ENCODE data around the gene AKR1A1.
A peak's percentile ranks its signal among the peaks of the same experiment; 100 is the strongest.
"Not testable (repeated sequence)": the region's sequence is repeated elsewhere in the genome, so short reads cannot be mapped to it uniquely, and the experiment has no call there.

The AKR1A1 gene

DNA sequence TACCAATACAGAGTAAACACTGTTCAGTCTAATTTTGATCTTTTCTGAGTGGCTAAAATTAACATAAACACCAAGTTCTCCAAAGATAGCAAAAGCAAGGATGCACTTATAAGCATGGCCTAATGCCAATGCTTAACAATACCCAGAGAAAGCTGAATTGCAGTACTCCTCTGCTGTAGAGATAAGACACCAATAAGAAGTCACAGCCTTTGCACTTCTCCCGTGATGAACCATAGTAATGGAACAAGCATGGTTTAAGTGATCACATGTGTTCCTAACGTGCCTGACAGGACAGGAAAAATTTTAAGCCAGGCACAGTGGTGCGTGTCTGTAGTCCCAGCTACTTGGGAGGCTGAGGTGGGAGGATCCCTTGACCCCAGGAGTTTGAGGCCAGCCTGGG lies 34.6 kb upstream of the AKR1A1 start:
- H2AFZ ChIP-seq (ENCODE audit: low read length): no peak overlapping the region
- no peaks in the 10 kb centered on the region for H3K27me3 ChIP-seq (ENCODE audit: insufficient read depth, low read length)
- H3K4me1 ChIP-seq (ENCODE audit: insufficient read depth, low read length, severe bottlenecking): peaks cover 36% of the 10 kb centered on the region
- H3K9me2 ChIP-seq (ENCODE audit: low read depth, low read length): no peaks in the 10 kb centered on the region
- H3K27ac ChIP-seq (ENCODE audit: low read depth, low read length, poor library complexity, severe bottlenecking): no peak overlapping the region
- H3F3A ChIP-seq (ENCODE audit: insufficient read depth, low read length): no peaks in the 10 kb centered on the region
- TF ChIP-seq, protein P1, sequence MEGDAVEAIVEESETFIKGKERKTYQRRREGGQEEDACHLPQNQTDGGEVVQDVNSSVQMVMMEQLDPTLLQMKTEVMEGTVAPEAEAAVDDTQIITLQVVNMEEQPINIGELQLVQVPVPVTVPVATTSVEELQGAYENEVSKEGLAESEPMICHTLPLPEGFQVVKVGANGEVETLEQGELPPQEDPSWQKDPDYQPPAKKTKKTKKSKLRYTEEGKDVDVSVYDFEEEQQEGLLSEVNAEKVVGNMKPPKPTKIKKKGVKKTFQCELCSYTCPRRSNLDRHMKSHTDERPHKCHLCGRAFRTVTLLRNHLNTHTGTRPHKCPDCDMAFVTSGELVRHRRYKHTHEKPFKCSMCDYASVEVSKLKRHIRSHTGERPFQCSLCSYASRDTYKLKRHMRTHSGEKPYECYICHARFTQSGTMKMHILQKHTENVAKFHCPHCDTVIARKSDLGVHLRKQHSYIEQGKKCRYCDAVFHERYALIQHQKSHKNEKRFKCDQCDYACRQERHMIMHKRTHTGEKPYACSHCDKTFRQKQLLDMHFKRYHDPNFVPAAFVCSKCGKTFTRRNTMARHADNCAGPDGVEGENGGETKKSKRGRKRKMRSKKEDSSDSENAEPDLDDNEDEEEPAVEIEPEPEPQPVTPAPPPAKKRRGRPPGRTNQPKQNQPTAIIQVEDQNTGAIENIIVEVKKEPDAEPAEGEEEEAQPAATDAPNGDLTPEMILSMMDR (IDR thresholded peaks at IDR 0.05; ENCODE audit: low read length): no peak
- no peak for TF ChIP-seq EZH2 (IDR thresholded peaks at IDR 0.05; ENCODE audit: borderline replicate concordance, low read length)
- peaks cover 30% of the 10 kb centered on the region for H3K79me2 ChIP-seq (ENCODE audit: insufficient read depth, low read length)
- no peak overlapping the region for H3K4me3 ChIP-seq (ENCODE audit: low read depth, low read length, poor library complexity, severe bottlenecking)
- H3K36me3 ChIP-seq (ENCODE audit: insufficient read depth, low read length): peaks cover 84% of the 10 kb centered on the region
- no peaks in the 10 kb centered on the region for H4K20me1 ChIP-seq (ENCODE audit: insufficient read depth, low read length)
- H3K4me2 ChIP-seq (ENCODE audit: low read length): no peak overlapping the region
- no peak overlapping the region for H3K9ac ChIP-seq (ENCODE audit: low read length)
- no peaks in the 10 kb centered on the region for H3K9me3 ChIP-seq (ENCODE audit: low read length)

- no peaks in the 10 kb centered on the region for H3K27me3 ChIP-seq (ENCODE audit: insufficient read depth, low read length)
- H3K4me1 ChIP-seq (ENCODE audit: insufficient read depth, low read length, severe bottlenecking): peaks cover 36% of the 10 kb centered on the region
- peaks cover 34% of the 10 kb centered on the region for H3K79me2 ChIP-seq (ENCODE audit: insufficient read depth, low read length)
- H3K4me3 ChIP-seq (ENCODE audit: low read depth, low read length, poor library complexity, severe bottlenecking): no peak overlapping the region
- no peaks in the 10 kb centered on the region for H3K9me3 ChIP-seq (ENCODE audit: low read length)
- no peak overlapping the region for H2AFZ ChIP-seq (ENCODE audit: low read length)
- TF ChIP-seq EZH2 (IDR thresholded peaks at IDR 0.05; ENCODE audit: borderline replicate concordance, low read length): no peak
- TF ChIP-seq, protein P1 (IDR thresholded peaks at IDR 0.05; ENCODE audit: low read length): no peak
- H3K27ac ChIP-seq (ENCODE audit: low read depth, low read length, poor library complexity, severe bottlenecking): no peak overlapping the region
- H3F3A ChIP-seq (ENCODE audit: insufficient read depth, low read length): no peaks in the 10 kb centered on the region
- no peak overlapping the region for H3K9ac ChIP-seq (ENCODE audit: low read length)
- no peaks in the 10 kb centered on the region for H3K9me2 ChIP-seq (ENCODE audit: low read depth, low read length)
- H3K36me3 ChIP-seq (ENCODE audit: insufficient read depth, low read length): peaks cover 84% of the 10 kb centered on the region
- H4K20me1 ChIP-seq (ENCODE audit: insufficient read depth, low read length): no peaks in the 10 kb centered on the region
- no peak overlapping the region for H3K4me2 ChIP-seq (ENCODE audit: low read length)
Measured at GRCh38 chr1:45516465-45516864, 34.2 kb upstream of the AKR1A1 start.

DNA sequence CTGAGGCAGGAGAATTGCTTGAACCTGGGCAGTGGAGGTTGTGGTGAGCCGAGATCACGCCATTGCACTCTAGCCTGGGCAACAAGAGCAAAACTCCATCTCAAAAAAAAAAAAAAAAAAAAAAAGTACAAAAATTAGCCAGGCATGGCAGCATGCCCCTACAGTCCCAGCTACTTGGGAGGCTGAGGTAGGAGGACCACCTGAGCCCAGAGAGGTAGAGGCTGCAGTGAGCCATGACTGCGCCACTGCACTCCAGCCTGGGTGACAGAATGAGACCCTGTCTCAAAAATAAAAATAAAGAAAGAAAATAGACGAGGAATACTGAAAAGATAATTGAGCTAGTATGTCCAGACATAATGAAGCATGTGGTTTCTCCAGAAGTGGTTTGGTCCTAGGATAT lies 32.3 kb upstream of the AKR1A1 start:
- H3K27ac ChIP-seq (ENCODE audit: low read depth, low read length, poor library complexity, severe bottlenecking): peak overlapping the region; percentile 75
- not testable (repeated sequence) for H3K4me3 ChIP-seq (ENCODE audit: low read depth, low read length, poor library complexity, severe bottlenecking); H3F3A ChIP-seq (ENCODE audit: insufficient read depth, low read length); H3K9me2 ChIP-seq (ENCODE audit: low read depth, low read length); H3K9ac ChIP-seq (ENCODE audit: low read length); H3K9me3 ChIP-seq (ENCODE audit: low read length); H2AFZ ChIP-seq (ENCODE audit: low read length); H4K20me1 ChIP-seq (ENCODE audit: insufficient read depth, low read length); H3K27me3 ChIP-seq (ENCODE audit: insufficient read depth, low read length)
- H3K36me3 ChIP-seq (ENCODE audit: insufficient read depth, low read length): peaks cover 66% of the 10 kb centered on the region
- peaks cover 44% of the 10 kb centered on the region for H3K4me1 ChIP-seq (ENCODE audit: insufficient read depth, low read length, severe bottlenecking)
- H3K4me2 ChIP-seq (ENCODE audit: low read length): peak overlapping the region; percentile 80; the same call in 1 of the 2 replicates
- H3K79me2 ChIP-seq (ENCODE audit: insufficient read depth, low read length): peaks cover 36% of the 10 kb centered on the region

DNA sequence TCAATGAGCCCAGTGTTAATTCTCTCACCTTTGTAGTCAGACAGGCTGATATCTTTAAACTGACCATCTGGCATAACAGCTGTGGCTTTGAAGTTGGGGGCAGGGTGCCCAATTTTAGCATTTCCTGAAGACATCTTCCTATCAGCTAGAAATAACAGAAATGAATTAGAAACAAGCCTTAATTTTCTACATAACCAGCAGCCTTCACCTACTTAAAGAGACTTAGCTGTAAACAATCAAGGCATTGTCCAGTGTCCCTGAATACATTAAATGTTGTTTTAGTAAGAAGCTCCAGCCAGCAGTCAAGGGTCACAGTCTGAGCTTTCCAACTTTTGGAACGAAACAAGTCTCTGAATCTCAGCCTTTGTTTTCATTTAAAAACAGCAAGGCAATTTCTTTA lies 31.7 kb upstream of the AKR1A1 start:
- H3K4me3 ChIP-seq (ENCODE audit: low read depth, low read length, poor library complexity, severe bottlenecking): peak overlapping the region; percentile 99
- H3K9me3 ChIP-seq (ENCODE audit: low read length): no peaks in the 10 kb centered on the region
- TF ChIP-seq, protein P1 (IDR thresholded peaks at IDR 0.05; ENCODE audit: low read length): no peak
- TF ChIP-seq EZH2 (IDR thresholded peaks at IDR 0.05; ENCODE audit: borderline replicate concordance, low read length): no peak
- peaks cover 61% of the 10 kb centered on the region for H3K36me3 ChIP-seq (ENCODE audit: insufficient read depth, low read length)
- peak overlapping the region; percentile 75 for H3K27ac ChIP-seq (ENCODE audit: low read depth, low read length, poor library complexity, severe bottlenecking)
- H3K27me3 ChIP-seq (ENCODE audit: insufficient read depth, low read length): no peaks in the 10 kb centered on the region
- peaks cover 44% of the 10 kb centered on the region for H3K4me1 ChIP-seq (ENCODE audit: insufficient read depth, low read length, severe bottlenecking)
- peak overlapping the region; percentile 80 for H3K4me2 ChIP-seq (ENCODE audit: low read length)
- H3K79me2 ChIP-seq (ENCODE audit: insufficient read depth, low read length): peaks cover 36% of the 10 kb centered on the region
- H3K9me2 ChIP-seq (ENCODE audit: low read depth, low read length): no peaks in the 10 kb centered on the region
- no peaks in the 10 kb centered on the region for H3F3A ChIP-seq (ENCODE audit: insufficient read depth, low read length)
- H2AFZ ChIP-seq (ENCODE audit: low read length): no peak overlapping the region
- peak overlapping the region; percentile 99; the same call in 1 of the 2 replicates for H3K9ac ChIP-seq (ENCODE audit: low read length)
- no peaks in the 10 kb centered on the region for H4K20me1 ChIP-seq (ENCODE audit: insufficient read depth, low read length)

- H2AFZ ChIP-seq (ENCODE audit: low read length); H3K9me3 ChIP-seq (ENCODE audit: low read length); H3K27me3 ChIP-seq (ENCODE audit: insufficient read depth, low read length); H3K9me2 ChIP-seq (ENCODE audit: low read depth, low read length); H4K20me1 ChIP-seq (ENCODE audit: insufficient read depth, low read length); H3F3A ChIP-seq (ENCODE audit: insufficient read depth, low read length): not testable (repeated sequence)
- Histone ChIP-seq H3K27ac (ENCODE audit: low read depth, low read length, poor library complexity, severe bottlenecking) (peak overlapping the region; percentile 75), H3K36me3 (ENCODE audit: insufficient read depth, low read length) (peaks cover 53% of the 10 kb centered on the region), H3K4me2 (ENCODE audit: low read length) (peak overlapping the region; percentile 80), H3K79me2 (ENCODE audit: insufficient read depth, low read length) (peaks cover 36% of the 10 kb centered on the region), H3K9ac (ENCODE audit: low read length) (peak overlapping the region; percentile 99), H3K4me1 (ENCODE audit: insufficient read depth, low read length, severe bottlenecking) (peaks cover 44% of the 10 kb centered on the region), H3K4me3 (ENCODE audit: low read depth, low read length, poor library complexity, severe bottlenecking) (peak overlapping the region; percentile 99)
Measured at GRCh38 chr1:45519774-45520173, 30.9 kb upstream of the AKR1A1 start.

All from OCI-LY1 (cell line).